NCI-H2171 treated with DMSO at 0.1 percent for 48 hours (cell line): ENCODE data around the gene NEDD8.

Experiments
- DNase-seq: peaks from one replicate; lab custom pipeline; 2025; lab: John Stamatoyannopoulos, UW

NEDD8 gene

DNA sequence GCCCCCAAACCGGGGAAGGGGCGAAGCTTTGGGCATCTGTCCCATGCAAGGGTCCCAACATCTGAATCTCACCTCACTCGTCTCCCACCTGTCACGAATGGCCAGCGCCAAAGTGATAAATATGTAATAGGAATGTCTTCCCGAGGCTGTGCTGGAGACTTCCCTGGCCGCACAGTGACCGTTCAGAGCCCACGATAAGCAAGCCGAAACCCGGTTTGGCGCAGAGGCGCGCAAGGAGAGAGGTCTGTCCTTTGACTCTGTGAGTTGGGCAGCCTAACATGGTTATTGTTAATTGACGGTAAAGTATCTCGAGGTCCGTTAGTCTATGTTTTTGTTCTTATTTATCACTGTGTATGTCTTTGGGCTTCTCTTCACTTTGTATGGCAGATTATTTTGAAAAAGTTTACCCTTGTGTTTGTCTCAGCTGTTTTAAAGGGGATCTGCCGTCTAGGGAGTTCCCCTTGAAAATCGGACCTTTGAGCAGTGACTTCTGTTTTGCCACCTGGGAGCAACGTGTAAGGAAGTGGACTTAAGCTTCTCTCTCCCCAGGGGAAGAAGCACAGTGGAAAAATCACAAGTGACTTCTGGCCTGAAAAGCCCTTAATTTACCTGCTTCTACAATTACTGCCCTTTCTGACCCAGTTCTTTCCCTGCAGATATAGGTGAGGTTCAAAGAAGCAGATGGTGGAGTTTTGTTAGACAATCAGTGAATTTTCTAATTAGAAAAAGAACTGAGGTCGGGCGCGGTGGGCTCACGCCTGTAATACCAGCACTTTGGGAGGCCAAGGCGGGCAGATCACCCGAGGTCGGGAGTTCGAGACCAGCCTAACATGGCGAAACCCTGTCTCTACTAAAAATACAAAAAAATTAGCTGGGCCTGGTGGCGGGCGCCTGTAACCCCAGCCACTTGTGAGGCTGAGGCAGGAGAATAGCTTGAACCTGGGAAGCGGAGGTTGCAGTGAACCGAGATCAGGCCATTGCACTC is 35.8 kb downstream of the NEDD8 start:
- no peak for DNase-seq

DNA sequence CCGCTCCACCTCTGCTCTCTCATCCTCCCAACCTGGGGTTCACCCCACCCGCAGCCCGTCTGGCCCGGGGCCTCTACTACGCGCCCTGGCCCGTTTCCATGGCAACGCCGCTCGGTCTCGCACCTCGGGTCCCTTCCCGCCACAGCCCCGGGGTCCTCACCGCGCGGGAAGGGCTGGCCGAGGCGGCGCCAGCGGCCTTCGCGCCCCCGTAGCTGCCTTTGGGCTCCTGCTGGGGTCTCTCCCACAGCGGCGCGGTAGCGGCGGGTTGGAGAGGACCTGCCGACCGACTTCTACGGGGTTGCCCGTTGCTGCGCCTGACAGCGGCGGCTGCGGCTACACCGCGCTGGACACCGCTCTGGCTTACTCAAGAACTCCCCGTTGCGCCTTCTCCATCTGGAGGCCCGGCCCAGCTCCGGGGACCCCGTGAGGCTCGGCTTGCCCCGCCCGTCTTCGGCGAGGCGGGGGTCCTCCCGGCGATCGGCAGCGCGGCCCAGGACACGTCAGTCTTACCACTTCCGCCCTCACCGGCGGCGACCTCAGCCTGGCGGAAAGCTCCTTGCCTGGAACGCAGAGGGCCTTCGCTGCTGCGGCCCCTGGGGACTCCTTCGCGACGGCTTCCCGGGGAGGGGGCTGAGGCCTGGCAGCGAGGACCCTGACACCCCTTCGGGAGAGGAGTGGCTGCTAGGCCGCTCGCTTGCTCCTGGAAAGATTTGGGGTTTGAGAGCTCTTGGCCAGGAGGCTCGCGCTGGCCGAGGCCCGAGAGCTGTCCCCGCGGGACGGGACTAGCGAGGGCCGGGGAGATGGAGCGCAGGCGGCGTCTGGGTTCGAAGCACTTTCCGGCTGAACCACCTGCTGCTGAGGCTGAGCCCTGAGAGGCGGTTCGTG is 36.7 kb downstream of the NEDD8 start, which contains the start of gene TM9SF1:
Gene TM9SF1 (minus strand): TSS at position 256 of the 885 bp plus-strand sequence. CDS start 422 bp downstream, outside the sequence.
- DNase-seq, result peak; percentile 92

DNA sequence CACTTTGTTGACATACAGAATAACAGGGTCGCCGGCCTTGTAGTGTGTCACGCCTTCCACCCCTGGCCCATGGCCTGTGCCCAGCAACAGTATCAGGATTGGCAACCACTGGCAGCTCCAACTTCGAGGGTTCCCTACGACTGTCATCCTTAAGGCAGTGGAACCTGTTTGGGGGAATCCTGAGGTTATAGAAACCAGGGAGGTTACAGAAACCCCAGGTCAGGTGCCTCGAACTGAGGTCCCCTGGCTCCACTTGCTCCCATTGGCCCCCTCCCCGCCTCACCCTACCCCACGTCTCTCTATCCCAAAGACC is 37.3 kb downstream of the NEDD8 start:
- no peak for DNase-seq

DNA sequence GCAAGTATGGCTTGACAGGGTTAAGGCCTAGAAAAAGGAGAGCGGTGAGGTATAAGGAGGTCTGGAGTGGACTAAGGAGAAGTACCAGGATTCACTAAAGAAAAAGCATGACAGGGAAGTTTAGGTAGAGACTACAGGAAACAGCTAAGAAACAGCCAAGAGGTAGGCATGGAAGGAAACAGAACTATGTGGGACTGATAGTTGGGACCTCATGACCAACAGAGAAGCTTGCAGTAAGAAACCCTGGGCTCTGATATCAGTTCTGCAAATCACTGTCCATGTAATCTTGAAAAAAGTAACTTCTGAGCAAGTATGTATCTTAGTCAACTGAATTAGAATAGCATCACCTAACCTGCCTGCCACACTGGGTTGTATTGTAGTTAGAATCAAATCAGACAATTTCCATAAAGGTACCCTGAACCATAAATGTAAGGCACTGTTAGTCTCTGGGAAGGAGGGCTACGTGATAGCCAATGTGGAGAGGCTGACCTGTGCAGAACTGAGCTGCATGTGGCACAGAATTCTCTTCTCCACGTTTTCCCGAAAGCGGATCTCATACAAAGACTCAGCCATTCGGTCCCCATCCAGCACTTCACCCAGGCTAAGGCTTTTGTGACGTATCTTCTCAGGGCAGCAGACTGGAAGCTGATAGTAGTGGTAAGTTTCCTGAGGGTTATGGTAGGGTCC is 37.8 kb downstream of the NEDD8 start:
- DNase-seq, result no peak

DNA sequence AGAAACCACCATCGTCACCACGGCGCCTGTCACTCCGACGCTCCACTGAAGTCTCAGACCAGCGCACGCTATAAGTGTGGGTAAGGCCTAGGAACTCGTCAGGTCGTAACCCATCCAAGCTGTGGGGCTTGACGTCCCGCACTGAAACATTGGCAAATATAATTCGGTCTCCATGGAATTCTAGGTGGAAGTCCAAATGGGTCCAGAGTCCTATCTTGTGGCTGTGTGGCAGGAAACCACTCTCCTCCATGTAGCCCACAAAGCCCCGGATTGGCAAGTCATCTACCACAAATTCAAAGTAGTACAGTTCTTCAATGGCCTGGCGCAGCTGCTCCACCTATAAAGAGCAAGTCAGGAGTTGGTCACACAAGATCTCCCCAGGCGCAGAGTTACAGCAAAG is 39.2 kb downstream of the NEDD8 start:
- no peak for DNase-seq

DNA sequence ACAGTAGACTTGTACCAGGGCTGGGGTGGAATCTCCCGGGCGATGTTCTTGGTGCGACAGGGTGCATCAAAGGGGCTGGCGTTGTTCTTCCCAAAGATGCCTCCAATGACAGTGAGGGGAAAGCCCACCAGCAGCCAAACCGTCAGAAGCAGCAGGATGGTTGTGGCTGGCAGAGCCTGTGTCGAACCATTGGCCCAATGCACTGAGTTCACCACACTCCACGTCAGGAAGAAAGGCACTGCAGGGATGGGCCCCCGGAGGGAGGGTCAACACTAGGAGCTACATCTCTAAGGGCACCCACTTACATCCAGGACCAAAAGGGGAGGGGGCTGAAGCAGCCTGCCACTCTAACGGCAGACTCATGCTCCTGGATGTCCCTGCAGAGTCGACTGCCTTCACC is 41.8 kb downstream of the NEDD8 start:
- no peak for DNase-seq

DNA sequence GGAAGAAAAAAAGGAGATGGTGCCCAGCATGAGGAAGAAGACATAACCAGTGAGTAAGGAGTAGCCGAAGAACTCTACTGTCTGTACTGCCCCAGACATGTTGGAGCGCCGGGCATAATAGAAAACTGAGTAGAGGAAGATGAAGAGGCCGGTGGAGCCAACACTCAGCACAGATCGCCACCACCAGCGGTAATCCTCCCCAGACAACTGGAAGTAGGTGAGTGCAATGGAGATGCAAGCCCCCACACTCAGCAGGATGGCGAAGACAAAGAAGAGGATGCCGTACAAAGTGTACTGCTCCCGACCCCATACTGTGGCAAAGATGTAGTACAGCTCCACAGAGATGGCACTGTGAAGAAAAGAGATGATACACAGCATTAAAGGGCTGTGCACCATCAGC is 42.7 kb downstream of the NEDD8 start:
- DNase-seq, result no peak

DNA sequence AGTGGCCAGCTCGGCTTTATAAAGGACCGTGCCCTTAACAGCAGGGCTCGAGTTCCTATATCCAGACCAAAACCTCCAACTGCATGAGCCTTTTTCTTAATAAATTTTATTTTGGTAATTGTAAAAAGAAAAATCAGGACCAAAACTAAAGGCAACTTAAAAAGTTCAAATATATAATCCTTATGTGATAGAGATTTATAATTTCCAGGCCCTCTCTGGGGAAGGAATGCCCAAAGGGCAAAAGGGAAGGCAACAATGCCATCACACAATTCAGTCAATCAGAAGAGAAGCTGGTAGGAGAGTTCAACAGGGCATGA is 43.1 kb downstream of the NEDD8 start:
- DNase-seq, result no peak

DNA sequence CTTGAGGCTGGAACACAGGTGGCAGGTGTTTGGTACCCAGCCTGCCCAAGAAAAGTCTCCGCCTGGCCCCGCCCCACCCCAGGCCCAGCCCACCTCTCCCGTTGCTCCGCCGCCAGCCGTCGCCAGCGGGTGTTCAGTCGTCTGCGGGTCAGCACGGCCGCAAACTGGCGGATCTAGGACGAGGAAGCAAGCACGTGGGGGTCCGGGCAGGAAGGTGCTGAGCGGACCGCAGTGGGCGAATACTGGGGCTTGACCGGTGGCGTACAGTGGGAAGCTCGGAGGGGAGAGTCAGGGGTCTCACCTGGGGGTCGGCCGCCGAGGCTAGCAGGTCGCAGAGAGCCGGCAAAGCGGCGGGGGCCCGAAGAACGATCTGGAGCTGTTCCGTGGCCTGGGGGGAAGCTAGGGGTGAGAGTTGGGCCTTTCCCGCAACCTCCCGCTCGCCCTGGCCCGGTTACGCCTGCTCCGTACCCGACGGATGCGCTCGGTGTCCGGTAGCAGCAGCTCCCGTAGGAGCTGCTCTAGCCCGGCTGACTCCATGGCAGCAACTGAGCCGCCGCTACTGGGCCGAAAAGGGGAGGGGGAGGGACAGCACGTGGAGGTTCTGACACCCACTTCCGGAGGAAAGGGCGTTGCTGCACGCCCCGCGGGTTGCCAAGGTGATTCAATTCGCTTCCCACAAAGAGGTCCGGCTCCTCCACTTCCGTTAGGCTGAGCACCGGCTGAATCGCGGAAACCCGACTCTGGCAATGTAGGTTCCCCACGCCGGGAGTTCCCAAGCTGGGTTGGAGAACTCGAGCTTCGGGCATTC is 43.7 kb downstream of the NEDD8 start, which contains the start of gene IPO4:
Gene IPO4 (minus strand): TSS at position 566 of the 808 bp plus-strand sequence. CDS start 29 bp downstream, at position 537.
- DNase-seq, result peak; percentile 98

DNA sequence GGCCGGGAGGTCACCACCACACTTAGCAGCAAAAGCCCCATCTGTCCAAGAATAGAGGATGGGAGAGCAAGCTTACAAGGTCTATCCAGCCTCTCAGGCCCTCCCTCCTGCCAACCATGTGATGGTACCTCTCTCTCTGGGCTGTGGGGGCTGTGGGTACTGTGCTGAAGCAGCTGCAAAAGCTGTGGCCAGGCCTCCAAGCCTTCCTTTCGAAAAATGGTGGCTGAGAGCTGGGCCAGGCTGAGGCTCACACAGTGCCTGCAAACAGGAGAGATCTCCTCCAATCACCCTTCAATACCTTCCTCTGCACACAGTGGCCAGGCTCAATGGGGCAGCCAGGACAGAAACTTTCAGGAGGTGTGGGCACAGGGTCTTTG is 44.6 kb downstream of the NEDD8 start:
- DNase-seq, result no peak

DNA sequence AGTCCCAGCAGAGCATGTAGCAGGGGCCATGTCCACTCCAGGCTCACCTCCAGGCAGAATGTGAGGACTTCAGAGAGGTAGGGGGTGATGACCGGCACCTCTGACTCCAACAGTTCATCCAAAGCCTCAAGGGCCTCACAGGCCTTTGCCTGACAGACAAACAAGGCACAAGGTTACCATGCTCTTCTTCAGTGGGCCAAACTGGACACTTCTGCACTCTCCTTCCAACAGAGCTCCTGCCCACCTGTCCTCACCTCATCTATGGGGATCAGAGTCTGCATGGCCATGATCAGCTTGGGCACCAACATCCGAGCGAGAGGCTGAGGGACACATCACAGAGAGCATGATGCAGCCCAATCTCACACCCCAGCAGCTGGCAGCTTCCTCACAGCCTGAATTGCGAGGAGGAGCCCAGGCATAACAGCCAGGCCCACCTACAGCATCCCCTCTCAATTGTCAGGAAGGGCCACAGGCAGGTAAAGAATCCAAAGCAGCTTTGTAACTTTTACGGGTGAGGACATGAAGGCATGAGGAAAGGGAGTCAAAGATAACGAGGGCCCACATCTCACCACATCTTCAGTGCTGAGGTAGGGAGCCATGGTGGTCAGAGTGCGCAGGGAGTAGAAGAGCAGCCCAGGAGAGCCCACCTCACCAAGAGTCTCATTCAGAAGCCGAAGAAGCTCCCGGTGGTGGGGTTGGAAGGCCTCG is 45.2 kb downstream of the NEDD8 start:
- no peak for DNase-seq

DNA sequence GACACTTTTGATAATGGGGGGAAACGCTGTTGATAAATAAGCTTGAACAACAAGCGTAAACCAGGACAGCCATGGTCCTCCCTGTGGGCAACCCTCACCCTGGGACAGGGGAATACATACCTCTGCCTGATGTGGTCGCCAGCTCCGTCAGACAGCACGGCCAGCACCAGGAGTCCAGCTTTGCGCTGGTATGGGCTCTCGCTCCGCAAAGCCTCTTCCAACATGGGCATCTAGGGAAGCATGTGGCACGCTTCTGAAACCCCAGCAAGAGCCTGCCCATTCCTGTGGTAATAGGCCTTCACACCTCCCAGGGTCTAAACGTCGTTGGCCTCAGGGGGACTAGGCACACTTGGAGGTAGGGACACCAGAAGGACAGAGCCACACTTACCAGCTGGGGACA is 46.4 kb downstream of the NEDD8 start:
- no peak for DNase-seq

DNA sequence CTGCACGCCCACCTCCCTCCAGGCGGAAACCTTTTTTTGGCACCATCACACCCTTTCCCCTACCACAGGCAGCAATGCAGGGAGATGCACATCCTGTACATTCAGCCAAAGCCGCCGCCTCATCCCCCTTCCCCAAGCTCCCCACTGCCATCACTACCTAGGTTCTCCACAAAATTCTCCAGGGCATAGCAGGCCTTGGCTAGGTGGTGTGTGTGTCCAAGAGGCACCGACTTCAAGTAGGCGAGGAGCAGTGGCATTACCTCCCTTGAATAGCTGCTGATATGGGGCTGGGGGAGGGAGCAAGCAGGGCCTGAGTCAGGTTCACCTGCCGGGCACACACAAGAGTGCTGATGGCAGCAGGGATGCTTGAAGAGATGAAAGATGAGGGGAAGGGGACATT is 47.1 kb downstream of the NEDD8 start:
- no peak for DNase-seq

DNA sequence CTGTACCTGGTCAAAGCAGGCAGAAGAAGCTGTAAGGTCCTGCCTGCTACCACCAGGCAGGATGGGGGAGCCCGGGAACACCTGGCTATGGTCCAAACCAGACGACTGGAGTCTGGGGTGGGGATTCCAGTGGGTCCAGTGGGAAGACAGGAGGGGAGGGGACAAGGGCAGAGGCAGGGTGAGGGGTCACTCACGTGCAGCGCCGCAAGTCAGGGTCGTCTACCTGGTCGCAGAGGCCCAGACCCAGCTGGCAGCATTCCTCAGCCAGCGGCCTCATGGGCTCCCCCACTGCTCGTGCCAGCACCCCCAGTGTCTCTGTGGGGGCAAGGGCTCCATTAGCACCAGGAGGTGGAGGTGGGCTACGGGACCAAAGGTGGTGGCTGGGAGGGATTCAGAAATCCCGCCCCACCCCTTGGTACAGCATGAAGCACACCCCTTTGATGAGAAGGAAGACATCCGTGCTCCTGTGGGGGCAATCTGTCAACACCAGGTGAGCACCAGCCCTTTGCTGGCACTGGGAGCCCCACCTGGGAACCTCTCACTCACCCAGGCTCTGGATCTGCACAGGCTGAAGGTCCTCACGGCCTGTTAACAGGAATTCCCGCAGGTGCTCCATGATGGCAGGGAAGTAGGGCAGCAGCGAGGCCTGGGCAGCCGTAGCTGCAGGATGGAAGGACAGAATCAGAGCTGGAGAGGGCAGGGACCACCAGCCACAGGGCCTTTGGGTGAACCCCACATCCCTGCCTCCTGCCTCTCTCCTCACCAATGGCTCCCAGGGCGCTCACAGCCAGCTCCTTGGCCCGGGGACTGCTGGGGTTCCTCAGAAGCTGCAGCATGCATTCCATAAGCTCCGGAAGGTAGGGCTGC is 47.8 kb downstream of the NEDD8 start:
- no peak for DNase-seq

DNA sequence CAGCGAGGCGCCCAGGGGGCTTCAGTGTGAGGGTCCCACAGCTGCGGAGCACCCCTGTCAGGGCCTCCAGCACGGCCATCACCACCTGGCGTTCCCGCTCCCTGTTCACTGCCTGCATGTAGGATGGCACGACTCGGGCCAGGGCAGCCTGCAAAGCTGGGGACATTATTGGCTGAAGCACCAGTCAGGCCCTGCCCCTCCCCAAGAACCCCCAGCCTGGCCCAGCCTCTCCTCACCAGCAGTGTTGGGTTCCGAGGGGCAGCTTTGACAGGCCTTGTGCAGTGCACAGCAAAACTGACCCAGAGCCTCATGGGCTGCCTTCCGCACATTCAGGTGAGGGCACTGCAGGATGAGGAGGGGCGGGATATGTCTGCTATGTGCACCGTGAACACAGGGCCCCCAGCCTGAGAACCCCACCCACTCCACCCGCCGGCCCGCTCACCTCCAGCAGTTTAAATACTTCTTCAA is 49.1 kb downstream of the NEDD8 start:
- no peak for DNase-seq

DNA sequence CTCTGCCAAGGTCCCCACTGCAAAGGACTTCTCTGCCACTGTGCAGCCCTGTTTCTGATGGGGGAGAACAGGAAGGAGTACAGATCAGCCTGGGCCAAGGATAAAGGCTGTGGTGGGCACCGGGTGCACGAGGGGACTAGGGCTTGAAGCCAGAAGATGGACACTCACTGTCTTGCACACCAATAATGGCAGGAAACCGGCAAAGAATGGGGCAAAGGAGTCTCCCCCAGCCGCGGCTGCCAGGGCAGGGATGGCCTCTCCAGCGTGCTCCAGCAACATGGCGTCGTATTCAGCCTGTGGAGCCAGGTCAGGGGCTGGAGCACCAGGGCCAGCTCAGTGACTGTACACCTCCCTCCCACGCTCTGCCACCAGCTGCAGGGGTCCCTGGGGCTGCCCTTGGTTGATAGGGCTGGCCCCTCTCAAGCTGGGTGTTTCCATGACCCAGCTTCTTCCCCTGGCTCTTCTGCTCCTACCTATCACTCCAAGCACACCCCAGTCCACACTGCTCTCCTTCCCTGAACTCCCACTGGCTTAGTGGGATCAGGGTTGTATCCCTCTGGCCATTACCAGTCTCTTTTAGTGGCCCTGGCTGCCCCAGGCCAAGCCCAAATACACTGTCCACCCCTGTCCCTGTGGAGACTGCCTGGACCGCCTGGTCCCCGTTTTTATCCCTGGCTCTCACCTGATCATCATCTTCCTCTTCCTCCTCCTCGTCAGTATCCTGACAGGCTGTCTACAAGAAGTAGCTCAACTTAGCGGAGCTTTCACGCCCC is 49.9 kb downstream of the NEDD8 start:
- no peak for DNase-seq

DNA sequence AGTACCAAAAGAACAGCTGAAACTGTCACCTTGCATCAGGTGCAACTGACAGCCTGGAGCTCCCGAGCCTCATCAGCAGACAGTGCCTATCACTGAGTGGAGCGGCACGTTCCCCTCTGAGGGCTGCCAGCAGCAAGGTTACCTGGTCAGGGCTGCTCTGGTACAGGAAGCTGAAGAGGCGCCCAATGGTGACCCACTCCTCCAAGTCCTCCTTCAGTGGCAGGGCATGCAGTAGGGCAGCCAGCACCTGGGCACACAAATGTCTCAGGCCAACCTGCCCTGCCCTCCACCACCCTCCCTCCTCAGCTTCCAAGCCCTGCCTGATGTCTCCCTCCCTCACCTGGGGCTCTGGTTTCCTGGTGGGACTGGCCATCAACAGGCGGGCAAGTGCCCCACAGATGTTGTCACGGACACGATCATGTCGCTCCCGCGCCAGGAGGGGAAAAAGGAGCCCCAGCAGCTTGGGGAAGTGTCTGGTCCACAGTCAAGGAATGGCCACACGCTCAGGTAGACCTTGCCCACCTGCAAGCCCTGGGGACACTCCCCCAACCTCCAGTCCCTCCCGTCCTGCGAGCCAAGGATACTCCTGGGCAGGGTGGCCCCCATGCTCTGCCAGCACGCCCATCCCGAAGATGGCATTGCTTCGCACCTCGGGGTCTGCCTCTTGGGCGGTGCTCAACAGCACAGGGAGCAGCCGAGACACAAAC is 50.6 kb downstream of the NEDD8 start:
- no peak for DNase-seq
